ENCODE results near the gene ZKSCAN8.

- TF ChIP-seq, protein P1, sequence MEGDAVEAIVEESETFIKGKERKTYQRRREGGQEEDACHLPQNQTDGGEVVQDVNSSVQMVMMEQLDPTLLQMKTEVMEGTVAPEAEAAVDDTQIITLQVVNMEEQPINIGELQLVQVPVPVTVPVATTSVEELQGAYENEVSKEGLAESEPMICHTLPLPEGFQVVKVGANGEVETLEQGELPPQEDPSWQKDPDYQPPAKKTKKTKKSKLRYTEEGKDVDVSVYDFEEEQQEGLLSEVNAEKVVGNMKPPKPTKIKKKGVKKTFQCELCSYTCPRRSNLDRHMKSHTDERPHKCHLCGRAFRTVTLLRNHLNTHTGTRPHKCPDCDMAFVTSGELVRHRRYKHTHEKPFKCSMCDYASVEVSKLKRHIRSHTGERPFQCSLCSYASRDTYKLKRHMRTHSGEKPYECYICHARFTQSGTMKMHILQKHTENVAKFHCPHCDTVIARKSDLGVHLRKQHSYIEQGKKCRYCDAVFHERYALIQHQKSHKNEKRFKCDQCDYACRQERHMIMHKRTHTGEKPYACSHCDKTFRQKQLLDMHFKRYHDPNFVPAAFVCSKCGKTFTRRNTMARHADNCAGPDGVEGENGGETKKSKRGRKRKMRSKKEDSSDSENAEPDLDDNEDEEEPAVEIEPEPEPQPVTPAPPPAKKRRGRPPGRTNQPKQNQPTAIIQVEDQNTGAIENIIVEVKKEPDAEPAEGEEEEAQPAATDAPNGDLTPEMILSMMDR (IDR thresholded peaks at IDR 0.05 in 8 of 11, conservative IDR thresholded peaks at IDR 0.05 in 3 of 11) = no peak
- TF ChIP-seq POLR2A (IDR thresholded peaks at IDR 0.05) = no peak
Measured at GRCh38 chr6:28121876-28122275, 19.8 kb upstream of the ZKSCAN8 start.

Data from spleen (tissue), 7 donors.